ENCODE data around the gene CTNNA1. TPM values are rescaled to one million over a fixed set of nuclear protein-coding genes. Genes with fewer than 3 reads are reported as not detected.

CTNNA1 gene
- total RNA-seq, 6 experiments from 2014 or later, result 101 to 192 (median 123) TPM

DNA sequence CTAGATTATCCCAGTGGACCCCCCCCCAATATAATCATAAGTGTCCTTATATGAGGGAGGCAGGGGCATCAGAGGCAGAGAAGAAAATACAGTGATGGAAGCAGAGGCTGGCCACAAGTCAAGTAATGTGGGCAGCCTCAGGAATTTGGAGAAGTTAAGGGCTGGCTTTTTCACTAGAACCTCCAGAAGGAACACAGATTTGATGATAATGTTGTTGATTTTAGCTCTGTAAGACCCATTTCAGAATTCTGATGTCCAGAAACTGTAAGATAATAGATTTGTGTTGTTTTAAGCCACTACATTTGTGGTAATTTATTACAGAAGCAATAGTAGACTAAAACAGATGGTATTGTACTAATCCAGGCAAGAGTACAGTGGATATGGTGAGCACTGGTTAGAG lies 158.2 kb downstream of the CTNNA1 start:
- Histone ChIP-seq H3K27ac (no peak overlapping the region), H3K36me3 (peaks cover 0 to 7% (median 1%) of the 10 kb centered on the region in 4 donors), H3K4me1 (no peaks in the 10 kb centered on the region), H3K9me3 (no peaks in the 10 kb centered on the region), H3K4me3 (no peak overlapping the region), H3K27me3 (no peaks in the 10 kb centered on the region)
- ATAC-seq (no peak), DNase-seq (no peak)
- intact Hi-C loops (cut with DNase I), result no loop called here
- TF ChIP-seq, protein P1, sequence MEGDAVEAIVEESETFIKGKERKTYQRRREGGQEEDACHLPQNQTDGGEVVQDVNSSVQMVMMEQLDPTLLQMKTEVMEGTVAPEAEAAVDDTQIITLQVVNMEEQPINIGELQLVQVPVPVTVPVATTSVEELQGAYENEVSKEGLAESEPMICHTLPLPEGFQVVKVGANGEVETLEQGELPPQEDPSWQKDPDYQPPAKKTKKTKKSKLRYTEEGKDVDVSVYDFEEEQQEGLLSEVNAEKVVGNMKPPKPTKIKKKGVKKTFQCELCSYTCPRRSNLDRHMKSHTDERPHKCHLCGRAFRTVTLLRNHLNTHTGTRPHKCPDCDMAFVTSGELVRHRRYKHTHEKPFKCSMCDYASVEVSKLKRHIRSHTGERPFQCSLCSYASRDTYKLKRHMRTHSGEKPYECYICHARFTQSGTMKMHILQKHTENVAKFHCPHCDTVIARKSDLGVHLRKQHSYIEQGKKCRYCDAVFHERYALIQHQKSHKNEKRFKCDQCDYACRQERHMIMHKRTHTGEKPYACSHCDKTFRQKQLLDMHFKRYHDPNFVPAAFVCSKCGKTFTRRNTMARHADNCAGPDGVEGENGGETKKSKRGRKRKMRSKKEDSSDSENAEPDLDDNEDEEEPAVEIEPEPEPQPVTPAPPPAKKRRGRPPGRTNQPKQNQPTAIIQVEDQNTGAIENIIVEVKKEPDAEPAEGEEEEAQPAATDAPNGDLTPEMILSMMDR (IDR thresholded peaks at IDR 0.05), result no peak
- no peak for TF ChIP-seq POLR2A (IDR thresholded peaks at IDR 0.05)

DNA sequence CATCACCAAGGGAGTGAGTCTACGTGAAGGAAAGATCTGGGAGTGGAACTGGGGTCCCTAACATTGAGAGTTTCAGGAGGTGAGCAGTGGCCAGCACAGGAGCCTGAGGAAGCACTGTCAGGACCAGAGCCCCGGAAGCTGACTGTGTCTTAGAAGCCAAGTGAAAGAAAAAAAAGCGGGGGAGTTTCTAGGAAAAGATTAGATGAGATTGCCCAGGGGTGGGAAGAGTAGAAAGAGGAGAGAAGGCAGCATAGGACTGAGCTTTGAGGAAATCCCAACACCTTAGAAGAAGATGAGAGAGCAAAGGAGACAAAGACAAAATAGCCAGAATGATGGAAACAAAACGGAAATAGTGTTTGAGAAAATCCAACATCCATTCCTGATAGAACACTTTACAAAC lies 158.9 kb downstream of the CTNNA1 start:
- no peaks in the 10 kb centered on the region for H3K27me3 ChIP-seq
- H3K4me1 ChIP-seq, result no peaks in the 10 kb centered on the region
- H3K9me3 ChIP-seq, result no peaks in the 10 kb centered on the region
- ATAC-seq (no peak), DNase-seq (no peak)
- H3K36me3 ChIP-seq, result peaks cover 0 to 7% (median 1%) of the 10 kb centered on the region in 4 donors
- intact Hi-C loops (cut with DNase I), result no loop called here
- no peak overlapping the region for H3K4me3 ChIP-seq
- no peak for TF ChIP-seq POLR2A (IDR thresholded peaks at IDR 0.05)
- TF ChIP-seq, protein P1 (IDR thresholded peaks at IDR 0.05), result no peak
- no peak overlapping the region for H3K27ac ChIP-seq
- 80% methylated on average over 4 of the region's 4 CpGs for WGBS (ENCODE audit: insufficient coverage, low coverage, low lambda C conversion rate, missing lambda C conversion rate)

DNA sequence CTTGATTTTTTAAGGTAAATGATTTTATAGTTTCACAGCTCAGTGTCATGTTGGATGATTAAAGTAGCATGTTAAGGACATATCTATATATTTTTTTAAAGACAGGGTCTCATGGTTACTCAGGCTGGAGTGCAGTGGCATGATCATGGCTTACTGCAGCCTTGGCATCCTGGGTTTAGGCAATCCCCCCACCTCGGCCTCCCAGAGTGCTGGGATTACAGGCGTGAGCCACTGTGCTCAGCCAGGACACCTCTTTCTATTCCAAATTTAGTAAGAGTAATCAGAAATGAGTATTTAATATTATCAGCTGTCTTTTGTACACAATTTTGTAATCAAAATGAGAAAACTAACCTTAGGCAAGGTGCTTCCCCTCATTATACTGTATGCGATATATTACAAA lies 160.5 kb downstream of the CTNNA1 start:
- TF ChIP-seq POLR2A (IDR thresholded peaks at IDR 0.05), result no peak
- TF ChIP-seq, protein P1 (IDR thresholded peaks at IDR 0.05), result no peak
- ATAC-seq, result no peak
- 96% methylated on average over 3 of the region's 3 CpGs for WGBS (ENCODE audit: insufficient coverage, low coverage, low lambda C conversion rate, missing lambda C conversion rate)
- Histone ChIP-seq H3K9me3 (no peaks in the 10 kb centered on the region), H3K36me3 (peaks cover 0 to 19% (median 0%) of the 10 kb centered on the region in 4 donors), H3K27ac (no peak overlapping the region), H3K4me3 (no peak overlapping the region), H3K4me1 (no peaks in the 10 kb centered on the region), H3K27me3 (no peaks in the 10 kb centered on the region)
- intact Hi-C loops (cut with DNase I), result no loop called here
- DNase-seq, result no peak

DNA sequence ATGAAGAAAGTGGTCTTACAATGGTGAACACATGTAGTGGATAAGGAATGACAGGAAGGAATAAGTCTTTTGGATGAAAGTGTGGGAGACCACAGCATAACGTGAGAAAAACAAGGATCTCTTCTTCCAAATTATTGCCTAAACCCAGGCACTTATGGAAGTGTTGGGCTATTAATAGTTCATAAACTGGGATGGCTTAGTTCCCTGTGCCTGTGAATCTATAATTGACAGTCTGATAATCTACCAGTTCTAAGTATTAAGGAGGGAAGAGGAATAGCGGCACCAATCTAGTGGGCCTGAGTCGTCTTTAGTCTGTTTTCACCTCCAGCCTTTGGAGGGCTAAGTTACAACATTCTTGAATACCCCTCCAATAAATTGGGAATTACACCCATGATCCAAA lies 161.1 kb downstream of the CTNNA1 start:
- 90% methylated on average over 3 of the region's 3 CpGs for WGBS (ENCODE audit: insufficient coverage, low coverage, low lambda C conversion rate, missing lambda C conversion rate)
- no peak for DNase-seq
- H3K4me3 ChIP-seq, result no peak overlapping the region
- H3K4me1 ChIP-seq, result no peaks in the 10 kb centered on the region
- H3K36me3 ChIP-seq, result peaks cover 0 to 21% (median 0%) of the 10 kb centered on the region in 4 donors
- H3K27me3 ChIP-seq, result no peaks in the 10 kb centered on the region
- H3K9me3 ChIP-seq, result no peaks in the 10 kb centered on the region
- no peak for ATAC-seq
- TF ChIP-seq, protein P1 (IDR thresholded peaks at IDR 0.05), result no peak
- no peak for TF ChIP-seq POLR2A (IDR thresholded peaks at IDR 0.05)
- intact Hi-C loops (cut with DNase I), result no loop called here
- H3K27ac ChIP-seq, result no peak overlapping the region

DNA sequence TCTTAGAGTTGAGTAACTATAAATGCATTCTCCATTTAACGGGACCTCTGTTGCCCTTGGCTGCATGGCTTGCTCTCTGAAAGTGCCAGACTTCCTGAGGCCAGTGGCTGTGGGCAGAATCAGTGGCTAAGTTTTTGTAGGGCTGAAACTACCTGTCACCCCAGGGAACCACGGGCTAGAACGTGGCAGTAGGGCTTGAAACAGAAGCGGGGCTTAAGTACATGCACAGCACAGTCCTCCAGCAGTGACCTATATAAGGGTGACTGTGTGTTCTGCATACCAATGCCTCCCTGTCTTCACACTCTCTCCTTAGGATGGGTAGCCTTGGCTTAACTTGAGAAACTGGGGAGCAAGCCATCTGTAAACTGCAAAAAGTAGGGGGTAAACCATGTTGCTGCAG lies 165.5 kb downstream of the CTNNA1 start:
- peaks cover 0 to 14% (median 0%) of the 10 kb centered on the region in 4 donors for H3K36me3 ChIP-seq
- H3K27ac ChIP-seq, result no peak overlapping the region
- TF ChIP-seq POLR2A (IDR thresholded peaks at IDR 0.05), result no peak
- TF ChIP-seq, protein P1 (IDR thresholded peaks at IDR 0.05), result no peak
- ATAC-seq (no peak), DNase-seq (no peak)
- H3K9me3 ChIP-seq, result no peaks in the 10 kb centered on the region
- 92% methylated on average over 1 of the region's 4 CpGs for WGBS (ENCODE audit: insufficient coverage, low coverage, low lambda C conversion rate, missing lambda C conversion rate)
- H3K4me3 ChIP-seq, result no peak overlapping the region
- intact Hi-C loops (cut with DNase I), result no loop called here
- H3K4me1 ChIP-seq, result no peaks in the 10 kb centered on the region
- no peaks in the 10 kb centered on the region for H3K27me3 ChIP-seq

All from right lobe of liver (tissue), 6 donors.